Liver (tissue), 9 donors: Measurements from ENCODE around the gene IZUMO2. TPM values are rescaled to one million over a fixed set of nuclear protein-coding genes. Genes with fewer than 3 reads are reported as not detected.

Experiments
- DNase-seq: peaks from one replicate; pipeline ENCODE4 v3.0.0-alpha.2; 2017; ENCODE audit warnings: low spot score
- H3K27ac ChIP-seq, 2 donors: one replicate each; pipeline ENCODE4 v1.7.0; 2013; ENCODE audit warnings: inconsistent platforms in 2 of 2, low read length in 2 of 2, control low read depth in 1 of 2, low read depth in 1 of 2, mild to moderate bottlenecking in 1 of 2
- H3K27me3 ChIP-seq, 4 donors: one replicate each; pipeline versions ENCODE4 v1.6.1 to v1.7.0; 2013; ENCODE audit warnings: low read length in 3 of 4, inconsistent platforms in 1 of 4, mild to moderate bottlenecking in 1 of 4, moderate library complexity in 1 of 4; ENCODE audit not compliant: control insufficient read depth in 4 of 4, insufficient read depth in 4 of 4
- H3K36me3 ChIP-seq, 4 donors: one replicate each; pipeline versions ENCODE4 v1.6.1 to v1.7.0; 2013; ENCODE audit warnings: low read length in 3 of 4, mild to moderate bottlenecking in 3 of 4, low read depth in 1 of 4, moderate library complexity in 1 of 4; ENCODE audit not compliant: control insufficient read depth in 4 of 4, insufficient read depth in 3 of 4
- H3K4me1 ChIP-seq, 4 donors: one replicate each; pipeline versions ENCODE4 v1.6.1 to v1.7.0; 2013; ENCODE audit warnings: low read length in 3 of 4, mild to moderate bottlenecking in 3 of 4, moderate library complexity in 1 of 4; ENCODE audit not compliant: control insufficient read depth in 4 of 4, insufficient read depth in 4 of 4
- H3K4me3 ChIP-seq, 3 donors: one replicate each; pipeline versions ENCODE4 v1.6.1 to v1.7.0; 2013; ENCODE audit warnings: low read length in 3 of 3, control low read depth in 1 of 3, low read depth in 1 of 3, mild to moderate bottlenecking in 1 of 3
- H3K9ac ChIP-seq, 2 donors: one replicate each; pipeline ENCODE4 v1.7.0; 2013; ENCODE audit warnings: low read length in 2 of 2, mild to moderate bottlenecking in 2 of 2, moderate library complexity in 2 of 2, control low read depth in 1 of 2, low read depth in 1 of 2
- H3K9me3 ChIP-seq, 4 donors: one replicate each; pipeline versions ENCODE4 v1.6.1 to v1.7.0; 2013; ENCODE audit warnings: low read length in 3 of 4; ENCODE audit not compliant: control insufficient read depth in 4 of 4
- ATF3 ChIP-seq: IDR thresholded peaks from 2 replicates; pipeline ENCODE4 v1.6.1; 2016; ENCODE audit warnings: antibody characterized with exemption
- CTCF ChIP-seq: fragments of 150-350 bp; IDR thresholded peaks from 2 replicates; pipeline ENCODE4 v1.5.1; 2017; ENCODE audit warnings: improper control_type of control experiment, low read depth, low read length; ENCODE audit not compliant: missing input control
- EGR1 ChIP-seq, 2 donors: IDR thresholded peaks; 2 replicates each; pipeline ENCODE4 v1.6.1; 2016 to 2018; ENCODE audit warnings: antibody characterized with exemption in 2 of 2, low read depth in 2 of 2
- FOXA1 ChIP-seq: IDR thresholded peaks from 2 replicates; pipeline ENCODE4 v1.6.1; 2016; ENCODE audit warnings: antibody characterized with exemption
- FOXA2 ChIP-seq: IDR thresholded peaks from 2 replicates; pipeline ENCODE4 v1.6.1; 2016; ENCODE audit warnings: antibody characterized with exemption
- GABPA ChIP-seq, 2 donors: IDR thresholded peaks in 1 of 2; conservative IDR thresholded peaks in 1 of 2; 2 replicates each; pipeline ENCODE4 v1.6.1; 2016; ENCODE audit warnings: antibody characterized with exemption in 2 of 2, mild to moderate bottlenecking in 1 of 2, moderate library complexity in 1 of 2
- HNF4A ChIP-seq, 2 donors: conservative IDR thresholded peaks; 2 replicates each; pipeline ENCODE4 v1.6.1; 2016; ENCODE audit warnings: antibody characterized with exemption in 2 of 2, mild to moderate bottlenecking in 2 of 2
- HNF4G ChIP-seq: IDR thresholded peaks from 2 replicates; pipeline ENCODE4 v1.6.1; 2016; ENCODE audit warnings: antibody characterized with exemption
- JUND ChIP-seq, 2 donors: IDR thresholded peaks; 2 replicates each; pipeline ENCODE4 v1.6.1; 2016; ENCODE audit warnings: antibody characterized with exemption in 2 of 2
- MAX ChIP-seq: IDR thresholded peaks from 2 replicates; pipeline ENCODE4 v1.6.1; 2016; ENCODE audit warnings: antibody characterized with exemption
- NR2F2 ChIP-seq: IDR thresholded peaks from 2 replicates; pipeline ENCODE4 v1.6.1; 2016; ENCODE audit warnings: antibody characterized with exemption
- RAD21 ChIP-seq, 2 donors: IDR thresholded peaks; 2 replicates each; pipeline ENCODE4 v1.6.1; 2016; ENCODE audit warnings: antibody characterized with exemption in 2 of 2, mild to moderate bottlenecking in 2 of 2
- REST ChIP-seq: IDR thresholded peaks from 2 replicates; pipeline ENCODE4 v1.6.1; 2016; ENCODE audit warnings: antibody characterized with exemption, mild to moderate bottlenecking
- RXRA ChIP-seq, 2 donors: IDR thresholded peaks; 2 replicates each; pipeline ENCODE4 v1.6.1; 2017 to 2018; ENCODE audit warnings: antibody characterized with exemption in 2 of 2, mild to moderate bottlenecking in 1 of 2
- SP1 ChIP-seq: IDR thresholded peaks from 2 replicates; pipeline ENCODE4 v1.6.1; 2018; ENCODE audit warnings: antibody characterized with exemption, mild to moderate bottlenecking
- TAF1 ChIP-seq: conservative IDR thresholded peaks from 2 replicates; pipeline ENCODE4 v1.6.1; 2016; ENCODE audit warnings: antibody characterized with exemption, mild to moderate bottlenecking
- YY1 ChIP-seq: IDR thresholded peaks from 2 replicates; pipeline ENCODE4 v1.6.1; 2016; ENCODE audit warnings: antibody characterized with exemption, mild to moderate bottlenecking
- ZBTB33 ChIP-seq: IDR thresholded peaks from 2 replicates; pipeline ENCODE4 v1.6.1; 2016; ENCODE audit warnings: antibody characterized with exemption
- WGBS: extraction: QIAGEN DNeasy Blood & Tissue Kit; methylation state at CpG from one replicate; pipeline ENCODE4 v1.1.7; 2013; 5-methylcytosine and 5-hydroxymethylcytosine counted together
- polyA plus RNA-seq, 2 donors: library from polyadenylated mRNA; stranded (reverse) in 1 of 2; unstranded in 1 of 2; fragments of 200-250 nt in 1 of 2; fragments of >200 nt in 1 of 2; fragmentation: Nextera tagmentation in 1 of 2; extraction: Ambion mirVana in 1 of 2; gene quantifications; one replicate each; pipeline versions ENCODE4 v1.2.1 to v1.2.3, GENCODE V29; 2013 to 2015
- total RNA-seq, 2 donors: library from RNA; depleted of rRNA; stranded (reverse); fragments of >200 nt; gene quantifications; one replicate each; pipeline ENCODE4 v1.2.3, GENCODE V29; 2014
- donor health status: healthy.
- donor health status: healthy.
- donor health status: healthy.
- donor health status: healthy.
- donor health status: healthy.

IZUMO2 gene
- total and polyA plus RNA-seq, 4 donors: not detected

- Histone ChIP-seq H3K36me3 (peaks cover 4 to 18% (median 11%) of the 10 kb centered on the region in 4 donors), H3K27ac (no peak overlapping the region), H3K27me3 (no peaks in the 10 kb centered on the region), H3K9me3 (no peaks in the 10 kb centered on the region), H3K4me3 (no peak overlapping the region), H3K9ac (no peak overlapping the region), H3K4me1 (peaks cover 7 to 13% (median 9%) of the 10 kb centered on the region in 4 donors)
- no peak for TF ChIP-seq SP1
- TF ChIP-seq ZBTB33: no peak
- no peak for TF ChIP-seq FOXA1
- no peak for TF ChIP-seq CTCF
- no peak for TF ChIP-seq MAX
- no peak for TF ChIP-seq NR2F2
- no peak for TF ChIP-seq HNF4G
- no peak for TF ChIP-seq ATF3
- no peak for TF ChIP-seq JUND (IDR thresholded peaks at IDR 0.05)
- no peak for TF ChIP-seq EGR1 (IDR thresholded peaks at IDR 0.05; ENCODE audit: low read depth in 2 of 2)
- TF ChIP-seq GABPA (IDR thresholded peaks at IDR 0.05 in 1 of 2, conservative IDR thresholded peaks at IDR 0.05 in 1 of 2): no peak
- TF ChIP-seq HNF4A (conservative IDR thresholded peaks at IDR 0.05): no peak
- no peak for TF ChIP-seq YY1
- no peak for TF ChIP-seq FOXA2
- TF ChIP-seq RXRA (IDR thresholded peaks at IDR 0.05): no peak
- TF ChIP-seq TAF1: no peak
- TF ChIP-seq RAD21 (IDR thresholded peaks at IDR 0.05): no peak
- DNase-seq: no peak
- WGBS: 97% methylated on average over 46 of the region's 46 CpGs
Measured at GRCh38 chr19:50210425-50210824, 47.3 kb upstream of the IZUMO2 start.

- H3K4me1 ChIP-seq: peaks cover 7 to 21% (median 15%) of the 10 kb centered on the region in 4 donors
- TF ChIP-seq FOXA2 (no peak), GABPA (IDR thresholded peaks at IDR 0.05 in 1 of 2, conservative IDR thresholded peaks at IDR 0.05 in 1 of 2) (no peak), REST (no peak), HNF4G (no peak), SP1 (no peak)
- 95% methylated on average over 7 of the region's 7 CpGs for WGBS
- peaks cover 0 to under 1% (median 0%) of the 10 kb centered on the region in 4 donors for H3K27me3 ChIP-seq
- H3K9me3 ChIP-seq: no peaks in the 10 kb centered on the region
- no peak overlapping the region for H3K27ac ChIP-seq
- peaks cover 2 to 16% (median 9%) of the 10 kb centered on the region in 4 donors for H3K36me3 ChIP-seq
- no peak overlapping the region for H3K4me3 ChIP-seq
- H3K9ac ChIP-seq: no peak overlapping the region
- no peak for DNase-seq
Measured at GRCh38 chr19:50209131-50209530, 46.0 kb upstream of the IZUMO2 start.
